ENCODE results near the gene B3GAT1. TPM values are rescaled to one million over a fixed set of nuclear protein-coding genes. Genes with fewer than 3 reads are reported as not detected.

The B3GAT1 gene
- total RNA-seq, 1 experiment from 2014 or later, result 34.3 TPM

GRCh38 chr11:134359646-134360045 is 52.4 kb downstream of the B3GAT1 start:
- WGBS (ENCODE audit: extremely low coverage, insufficient read length, low lambda C conversion rate), result no CpG with 5 or more reads among the region's 10 CpGs
- Histone ChIP-seq H2AFZ (ENCODE audit: low read length) (no peak overlapping the region), H3K4me1 (ENCODE audit: insufficient read depth, low read length) (no peaks in the 10 kb centered on the region), H3K4ac (ENCODE audit: low read depth, low read length) (no peak overlapping the region), H3K56ac (ENCODE audit: insufficient read length, low read depth, low read length) (no peak overlapping the region), H4K8ac (replicated peaks; ENCODE audit: insufficient read length, low read depth, low read length) (no peak overlapping the region), H2BK15ac (ENCODE audit: low read depth, low read length) (no peak overlapping the region), H4K20me1 (ENCODE audit: control insufficient read depth, insufficient read depth, insufficient read length) (no peaks in the 10 kb centered on the region), H2BK12ac (ENCODE audit: insufficient read length, low read depth, low read length) (no peak overlapping the region), H3K18ac (ENCODE audit: insufficient read length, low read depth, low read length) (peak overlapping the region; percentile 3), H3K27ac (ENCODE audit: insufficient read length, low read depth, low read length) (no peak overlapping the region), H3K9me3 (ENCODE audit: control insufficient read depth, low read depth, low read length) (no peaks in the 10 kb centered on the region), H3K4me2 (ENCODE audit: insufficient read depth, insufficient read length, low read length) (no peak overlapping the region), H4K5ac (ENCODE audit: insufficient read length, low read depth, low read length) (no peak overlapping the region), H2BK120ac (ENCODE audit: low read depth, low read length, poor library complexity, severe bottlenecking) (no peak overlapping the region), H2BK20ac (ENCODE audit: low read depth, low read length, poor library complexity, severe bottlenecking) (no peak overlapping the region), H3K9ac (ENCODE audit: extremely low read depth, insufficient read length, low read length) (no peak overlapping the region), H3K14ac (ENCODE audit: insufficient read depth, low read length) (no peak overlapping the region), H2BK5ac (ENCODE audit: insufficient read length, low read length) (no peak overlapping the region), H2AK5ac (ENCODE audit: insufficient read length, low read length) (no peak overlapping the region), H3T11ph (ENCODE audit: low read length) (no peak overlapping the region), H3K27me3 (ENCODE audit: insufficient read depth, low read length) (peaks cover 3% of the 10 kb centered on the region; the same call in 1 of the 2 replicates), H3K23me2 (ENCODE audit: insufficient read length, low read depth, low read length, poor library complexity, severe bottlenecking) (no peaks in the 10 kb centered on the region), H3K79me1 (ENCODE audit: insufficient read depth, low read depth, low read length, poor library complexity, severe bottlenecking) (no peaks in the 10 kb centered on the region), H3K79me2 (ENCODE audit: insufficient read depth, low read length) (no peaks in the 10 kb centered on the region), H4K91ac (ENCODE audit: insufficient read length, low read depth, low read length) (no peak overlapping the region), H3K23ac (ENCODE audit: insufficient read length, low read depth, low read length) (no peak overlapping the region)
- TF ChIP-seq, protein P1, sequence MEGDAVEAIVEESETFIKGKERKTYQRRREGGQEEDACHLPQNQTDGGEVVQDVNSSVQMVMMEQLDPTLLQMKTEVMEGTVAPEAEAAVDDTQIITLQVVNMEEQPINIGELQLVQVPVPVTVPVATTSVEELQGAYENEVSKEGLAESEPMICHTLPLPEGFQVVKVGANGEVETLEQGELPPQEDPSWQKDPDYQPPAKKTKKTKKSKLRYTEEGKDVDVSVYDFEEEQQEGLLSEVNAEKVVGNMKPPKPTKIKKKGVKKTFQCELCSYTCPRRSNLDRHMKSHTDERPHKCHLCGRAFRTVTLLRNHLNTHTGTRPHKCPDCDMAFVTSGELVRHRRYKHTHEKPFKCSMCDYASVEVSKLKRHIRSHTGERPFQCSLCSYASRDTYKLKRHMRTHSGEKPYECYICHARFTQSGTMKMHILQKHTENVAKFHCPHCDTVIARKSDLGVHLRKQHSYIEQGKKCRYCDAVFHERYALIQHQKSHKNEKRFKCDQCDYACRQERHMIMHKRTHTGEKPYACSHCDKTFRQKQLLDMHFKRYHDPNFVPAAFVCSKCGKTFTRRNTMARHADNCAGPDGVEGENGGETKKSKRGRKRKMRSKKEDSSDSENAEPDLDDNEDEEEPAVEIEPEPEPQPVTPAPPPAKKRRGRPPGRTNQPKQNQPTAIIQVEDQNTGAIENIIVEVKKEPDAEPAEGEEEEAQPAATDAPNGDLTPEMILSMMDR (conservative IDR thresholded peaks at IDR 0.05), result no peak
- peaks cover 35% of the 10 kb centered on the region for H3K27me3 Mint-ChIP-seq (ENCODE audit: low read depth)
- H3K4me1 Mint-ChIP-seq, result peaks cover 7 to 8% of the 10 kb centered on the region in 2 experiments
- H3K36me3 Mint-ChIP-seq (ENCODE audit: insufficient read depth in 1 of 3, low read depth in 3 of 3), result no peaks in the 10 kb centered on the region; a peak in 1 of 7 replicates
- no peak for DNase-seq
- H3K27ac Mint-ChIP-seq, result peak overlapping the region in 2 of 3 experiments; percentile 46 to 76; a peak in 2 of 7 replicates
- H3K9me3 Mint-ChIP-seq, result no peaks in the 10 kb centered on the region
- no peak overlapping the region for H3K4me3 Mint-ChIP-seq
